Body of pancreas (tissue), 4 donors: ENCODE data around the gene LY6G6D.

Experiments used
- CTCF ChIP-seq, 7 experiments: fragments of 450-650 bp in 4 of 7; fragments of 200-600 bp in 3 of 7; sonication (generic) in 3 of 7; IDR thresholded peaks; one replicate each; pipeline ENCODE4 v1.5.1; 2016 to 2019; ENCODE audit warnings: antibody characterized with exemption in 7 of 7
- POLR2A ChIP-seq, 3 donors: fragments of 450-650 bp; IDR thresholded peaks; one replicate each; pipeline ENCODE4 v1.6.1; 2016; ENCODE audit warnings: antibody characterized with exemption in 3 of 3, mild to moderate bottlenecking in 2 of 3

- TF ChIP-seq CTCF (IDR thresholded peaks at IDR 0.05) (no peak), POLR2A (IDR thresholded peaks at IDR 0.05) (no peak)
Observed at GRCh38 chr6:31719001-31719400, 3.9 kb downstream of the LY6G6D start.
